ENCODE measurements around the gene ADGRF1.
"Not testable (repeated sequence)": the region's sequence is repeated elsewhere in the genome, so short reads cannot be mapped to it uniquely, and the experiment has no call there.

ADGRF1 gene

DNA sequence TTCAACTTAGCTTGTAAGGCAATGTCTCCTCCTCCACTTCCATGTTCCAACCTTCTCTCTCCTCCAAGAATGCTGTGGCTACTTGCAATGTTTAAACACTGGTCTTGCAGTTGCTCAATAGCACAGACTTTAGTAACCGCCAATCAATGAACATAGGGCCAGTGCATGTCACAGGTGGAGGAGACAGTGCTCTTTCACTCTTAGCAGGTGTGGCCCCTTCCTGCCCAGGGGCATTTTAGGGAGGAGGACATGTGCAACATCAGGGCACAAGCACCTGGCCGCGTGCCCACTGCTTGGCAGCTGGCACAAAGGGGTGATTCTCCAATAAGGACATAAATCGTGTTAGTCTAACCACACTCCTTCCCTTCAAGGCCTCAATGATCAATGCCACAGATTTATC, 41.3 kb downstream of the ADGRF1 start:
- 91 to 98% methylated on average over 4 of the region's 4 CpGs for WGBS, 2 experiments
- H3K9me3 ChIP-seq (ENCODE audit: control insufficient read depth, low read length) = no peaks in the 10 kb centered on the region
- H3K4me3 ChIP-seq (ENCODE audit: insufficient read depth, low read depth, low read length) = no peak overlapping the region
- no peaks in the 10 kb centered on the region for H3K27me3 ChIP-seq (ENCODE audit: control insufficient read depth, insufficient read depth, low read length, poor library complexity, severe bottlenecking)
- H3K36me3 ChIP-seq (ENCODE audit: control insufficient read depth, insufficient read depth, low read length) = no peaks in the 10 kb centered on the region
- no peaks in the 10 kb centered on the region for H3K4me1 ChIP-seq (ENCODE audit: control insufficient read depth, insufficient read depth, low read length)
- no peak overlapping the region for H3K27ac ChIP-seq (ENCODE audit: insufficient read depth, low read depth, low read length, poor library complexity, severe bottlenecking)

DNA sequence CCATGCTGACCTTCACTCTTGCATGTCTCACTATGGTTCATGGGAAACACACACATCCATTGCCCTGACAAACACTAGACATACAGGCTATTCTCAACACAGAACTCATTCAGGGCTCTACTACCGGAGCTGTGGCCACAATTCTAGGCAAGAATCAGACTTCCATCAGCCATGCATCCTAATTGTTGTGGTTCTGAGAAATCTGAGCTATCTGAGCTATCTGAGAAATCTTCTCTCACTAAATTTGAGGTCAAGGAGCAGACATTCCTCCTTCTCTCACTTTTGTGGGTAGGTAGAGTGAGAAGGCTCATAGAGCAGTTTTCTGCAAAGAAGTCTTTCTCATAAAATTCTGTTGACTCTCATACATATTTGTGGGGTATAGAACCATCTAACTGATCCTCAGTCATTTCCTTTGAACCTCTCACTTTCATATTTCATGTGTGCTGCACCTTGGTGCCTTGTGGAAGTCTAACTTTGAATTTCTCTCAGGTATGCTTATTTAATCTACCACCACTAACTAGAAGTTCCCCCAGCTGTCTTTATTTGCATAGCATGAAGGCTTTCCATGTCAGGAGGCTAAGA, 43.6 kb downstream of the ADGRF1 start:
- no peaks in the 10 kb centered on the region for H3K4me1 ChIP-seq (ENCODE audit: control insufficient read depth, insufficient read depth, low read length)
- no peaks in the 10 kb centered on the region for H3K9me3 ChIP-seq (ENCODE audit: control insufficient read depth, low read length)
- H3K27me3 ChIP-seq (ENCODE audit: control insufficient read depth, insufficient read depth, low read length, poor library complexity, severe bottlenecking) = no peaks in the 10 kb centered on the region
- H3K36me3 ChIP-seq (ENCODE audit: control insufficient read depth, insufficient read depth, low read length) = no peaks in the 10 kb centered on the region
- no peak overlapping the region for H3K4me3 ChIP-seq (ENCODE audit: insufficient read depth, low read depth, low read length)
- H3K27ac ChIP-seq (ENCODE audit: insufficient read depth, low read depth, low read length, poor library complexity, severe bottlenecking) = no peak overlapping the region
- 100% methylated on average over 1 of the region's 1 CpG for WGBS, 2 experiments

DNA sequence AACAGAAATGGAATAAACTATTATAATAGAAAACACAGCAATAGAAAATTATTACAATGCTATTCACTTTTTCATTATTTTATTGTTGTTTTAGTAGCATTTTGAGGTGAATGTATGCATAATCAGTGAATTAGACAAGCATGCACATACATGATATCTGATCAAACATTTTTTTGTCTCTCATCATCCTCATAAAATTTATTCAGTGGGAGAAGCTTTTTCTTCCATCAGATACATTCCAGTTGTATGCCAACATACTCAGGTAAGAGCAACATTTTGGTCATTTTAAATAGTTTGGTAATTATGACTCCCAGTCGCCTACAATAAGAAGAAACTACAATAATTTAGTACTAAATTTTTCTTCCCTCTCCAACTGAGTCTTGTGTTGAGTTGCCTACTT, 44.5 kb downstream of the ADGRF1 start:
- no peaks in the 10 kb centered on the region for H3K4me1 ChIP-seq (ENCODE audit: control insufficient read depth, insufficient read depth, low read length)
- no peak overlapping the region for H3K27ac ChIP-seq (ENCODE audit: insufficient read depth, low read depth, low read length, poor library complexity, severe bottlenecking)
- 96 to 100% methylated on average over 1 of the region's 1 CpG for WGBS, 2 experiments
- no peak overlapping the region for H3K4me3 ChIP-seq (ENCODE audit: insufficient read depth, low read depth, low read length)
- H3K36me3 ChIP-seq (ENCODE audit: control insufficient read depth, insufficient read depth, low read length) = no peaks in the 10 kb centered on the region
- H3K9me3 ChIP-seq (ENCODE audit: control insufficient read depth, low read length) = no peaks in the 10 kb centered on the region
- no peaks in the 10 kb centered on the region for H3K27me3 ChIP-seq (ENCODE audit: control insufficient read depth, insufficient read depth, low read length, poor library complexity, severe bottlenecking)

DNA sequence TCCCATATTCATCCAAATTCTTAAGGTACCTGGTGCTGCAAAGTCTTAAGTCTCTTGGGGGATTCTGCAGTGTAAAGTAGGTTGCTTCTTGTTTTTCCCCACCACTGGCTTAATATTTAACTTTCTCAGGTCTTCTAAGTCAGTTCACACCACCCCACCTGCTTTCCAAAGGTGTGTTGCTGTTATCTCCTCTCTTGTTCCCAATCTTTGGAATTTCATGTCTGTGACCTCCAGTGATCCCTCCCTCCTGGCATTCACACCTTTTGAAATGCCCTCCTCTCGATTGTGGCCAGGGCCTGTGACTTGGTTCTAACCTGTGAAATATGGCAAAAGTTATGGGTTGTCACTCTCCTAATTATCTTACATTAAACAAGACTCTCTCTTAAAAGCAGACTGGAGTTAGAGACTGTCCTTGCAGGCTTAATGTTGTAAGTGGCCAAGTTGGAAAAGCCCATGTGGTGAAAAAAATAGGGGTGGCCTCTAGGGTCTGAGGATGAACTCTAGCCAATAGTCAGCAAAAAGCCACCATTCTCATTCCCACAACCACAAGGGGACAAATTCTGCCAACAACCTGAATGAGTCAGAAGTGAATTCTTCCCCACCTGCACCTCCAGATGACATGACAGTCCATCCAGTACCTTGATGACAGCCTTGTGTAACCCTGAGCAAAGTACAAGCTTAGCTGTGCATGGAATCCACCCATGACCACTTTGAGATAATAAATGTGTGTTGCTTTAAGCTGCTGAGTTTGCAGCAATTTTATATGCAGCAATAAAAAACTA, 45.1 kb downstream of the ADGRF1 start:
- no peaks in the 10 kb centered on the region for H3K9me3 ChIP-seq (ENCODE audit: control insufficient read depth, low read length)
- no peaks in the 10 kb centered on the region for H3K4me1 ChIP-seq (ENCODE audit: control insufficient read depth, insufficient read depth, low read length)
- H3K36me3 ChIP-seq (ENCODE audit: control insufficient read depth, insufficient read depth, low read length) = no peaks in the 10 kb centered on the region
- no peaks in the 10 kb centered on the region for H3K27me3 ChIP-seq (ENCODE audit: control insufficient read depth, insufficient read depth, low read length, poor library complexity, severe bottlenecking)
- WGBS, 2 experiments = 100% methylated on average over 1 of the region's 1 CpG; no CpG with 5 or more reads in 1 of the 2 experiments
- no peak overlapping the region for H3K27ac ChIP-seq (ENCODE audit: insufficient read depth, low read depth, low read length, poor library complexity, severe bottlenecking)
- no peak overlapping the region for H3K4me3 ChIP-seq (ENCODE audit: insufficient read depth, low read depth, low read length)

DNA sequence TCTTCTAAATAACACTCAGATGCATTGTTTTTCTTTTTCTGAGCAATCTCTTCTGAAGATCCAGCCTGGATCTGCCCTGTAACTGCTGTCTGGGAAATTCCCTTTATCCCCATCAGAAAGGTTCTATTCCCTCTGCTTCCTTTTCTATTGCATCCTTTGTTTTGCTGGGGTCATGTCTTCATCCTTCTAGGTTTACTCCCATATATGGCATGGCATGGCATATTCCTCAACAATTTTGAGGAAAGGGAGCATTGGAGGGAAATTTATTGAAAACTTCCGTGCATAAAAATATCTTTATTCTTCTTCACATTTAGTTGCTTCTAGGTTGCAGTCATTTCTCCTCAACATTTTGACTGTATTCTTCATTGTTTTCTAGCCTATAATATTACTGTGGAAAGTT, 47.2 kb downstream of the ADGRF1 start:
- 63 to 80% methylated on average over 1 of the region's 1 CpG for WGBS, 2 experiments
- no peak overlapping the region for H3K4me3 ChIP-seq (ENCODE audit: insufficient read depth, low read depth, low read length)
- H3K36me3 ChIP-seq (ENCODE audit: control insufficient read depth, insufficient read depth, low read length) = no peaks in the 10 kb centered on the region
- H3K27me3 ChIP-seq (ENCODE audit: control insufficient read depth, insufficient read depth, low read length, poor library complexity, severe bottlenecking) = no peaks in the 10 kb centered on the region
- no peak overlapping the region for H3K27ac ChIP-seq (ENCODE audit: insufficient read depth, low read depth, low read length, poor library complexity, severe bottlenecking)
- no peaks in the 10 kb centered on the region for H3K4me1 ChIP-seq (ENCODE audit: control insufficient read depth, insufficient read depth, low read length)
- H3K9me3 ChIP-seq (ENCODE audit: control insufficient read depth, low read length) = no peaks in the 10 kb centered on the region

DNA sequence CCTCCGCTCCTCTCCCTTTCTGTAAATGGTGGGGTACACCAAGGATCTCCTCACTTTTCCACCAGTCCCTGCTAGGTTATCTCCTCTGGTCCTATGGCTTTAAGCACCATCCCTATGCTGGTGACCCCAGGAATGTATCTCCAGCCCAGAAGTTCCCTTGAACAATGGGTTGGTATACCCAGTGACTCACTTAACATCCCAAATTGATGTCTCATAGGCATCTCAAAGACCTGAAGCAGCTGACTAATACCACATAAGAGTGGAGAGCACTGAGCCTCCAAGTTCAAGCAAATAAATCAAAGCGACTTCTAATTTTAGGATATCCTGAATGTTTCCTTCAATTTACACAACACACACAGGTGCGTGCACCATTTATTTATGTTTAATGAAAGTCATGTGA, 48.3 kb downstream of the ADGRF1 start:
- Histone ChIP-seq H3K4me1 (ENCODE audit: control insufficient read depth, insufficient read depth, low read length) (no peaks in the 10 kb centered on the region), H3K36me3 (ENCODE audit: control insufficient read depth, insufficient read depth, low read length) (no peaks in the 10 kb centered on the region), H3K27ac (ENCODE audit: insufficient read depth, low read depth, low read length, poor library complexity, severe bottlenecking) (no peak overlapping the region), H3K27me3 (ENCODE audit: control insufficient read depth, insufficient read depth, low read length, poor library complexity, severe bottlenecking) (no peaks in the 10 kb centered on the region), H3K4me3 (ENCODE audit: insufficient read depth, low read depth, low read length) (no peak overlapping the region), H3K9me3 (ENCODE audit: control insufficient read depth, low read length) (no peaks in the 10 kb centered on the region)
- 92 to 94% methylated on average over 1 to 2 of the region's 3 CpGs for WGBS, 2 experiments

DNA sequence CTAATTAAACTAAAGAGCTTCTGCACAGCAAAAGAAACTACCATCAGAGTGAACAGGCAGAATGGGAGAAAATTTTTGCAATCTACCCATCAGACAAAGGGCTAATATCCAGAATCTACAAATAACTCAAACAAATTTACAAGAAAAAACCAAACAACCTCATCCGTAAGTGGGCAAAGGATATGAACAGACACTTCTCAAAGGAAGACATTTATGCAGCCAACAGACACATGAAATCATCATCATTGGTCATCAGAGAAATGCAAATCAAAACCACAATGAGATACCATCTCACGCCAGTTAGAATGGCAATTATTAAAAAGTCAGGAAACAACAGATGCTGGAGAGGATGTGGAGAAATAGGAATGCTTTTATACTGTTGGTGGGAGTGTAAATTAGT, 49.7 kb downstream of the ADGRF1 start:
- not testable (repeated sequence) for H3K4me3 ChIP-seq (ENCODE audit: insufficient read depth, low read depth, low read length); H3K36me3 ChIP-seq (ENCODE audit: control insufficient read depth, insufficient read depth, low read length); H3K4me1 ChIP-seq (ENCODE audit: control insufficient read depth, insufficient read depth, low read length); H3K9me3 ChIP-seq (ENCODE audit: control insufficient read depth, low read length); H3K27ac ChIP-seq (ENCODE audit: insufficient read depth, low read depth, low read length, poor library complexity, severe bottlenecking); H3K27me3 ChIP-seq (ENCODE audit: control insufficient read depth, insufficient read depth, low read length, poor library complexity, severe bottlenecking)
- 84 to 89% methylated on average over 1 to 2 of the region's 2 CpGs for WGBS, 2 experiments

DNA sequence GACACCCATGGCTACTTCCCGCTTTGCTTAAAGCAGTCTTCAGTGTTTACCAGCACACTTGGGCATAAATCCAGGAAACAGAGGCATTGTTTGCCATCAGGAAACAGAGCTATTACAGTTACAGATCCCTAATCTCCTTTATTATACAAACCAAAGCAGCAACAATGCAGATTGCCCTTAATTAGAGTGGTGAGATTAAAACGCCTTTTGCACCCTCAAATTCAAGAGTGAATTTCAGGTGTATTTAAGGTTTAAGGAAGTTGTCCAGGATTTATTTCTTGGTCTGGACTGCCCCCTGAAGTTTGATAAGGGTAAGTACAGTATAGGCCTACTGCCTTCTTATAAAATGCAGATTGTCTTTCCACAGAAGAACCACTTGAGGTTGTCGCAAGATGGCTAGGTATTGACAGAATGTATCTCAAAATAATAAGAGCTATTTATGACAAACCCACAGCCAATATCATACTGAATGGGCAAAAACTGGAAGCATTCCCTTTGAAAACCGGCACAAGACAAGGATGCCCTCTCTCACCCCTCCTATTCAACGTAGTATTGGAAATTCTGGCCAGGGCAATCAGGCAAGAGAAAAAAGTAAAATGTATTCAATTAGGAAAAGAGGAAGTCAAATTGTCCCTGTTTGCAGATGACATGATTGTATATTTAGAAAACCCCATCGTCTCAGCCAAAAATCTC, 51.2 kb downstream of the ADGRF1 start:
- not testable (repeated sequence) for H3K36me3 ChIP-seq (ENCODE audit: control insufficient read depth, insufficient read depth, low read length); H3K9me3 ChIP-seq (ENCODE audit: control insufficient read depth, low read length); H3K4me3 ChIP-seq (ENCODE audit: insufficient read depth, low read depth, low read length); H3K27ac ChIP-seq (ENCODE audit: insufficient read depth, low read depth, low read length, poor library complexity, severe bottlenecking); H3K4me1 ChIP-seq (ENCODE audit: control insufficient read depth, insufficient read depth, low read length); H3K27me3 ChIP-seq (ENCODE audit: control insufficient read depth, insufficient read depth, low read length, poor library complexity, severe bottlenecking)
- WGBS, 2 experiments = 70 to 83% methylated on average over 3 to 5 of the region's 6 CpGs

DNA sequence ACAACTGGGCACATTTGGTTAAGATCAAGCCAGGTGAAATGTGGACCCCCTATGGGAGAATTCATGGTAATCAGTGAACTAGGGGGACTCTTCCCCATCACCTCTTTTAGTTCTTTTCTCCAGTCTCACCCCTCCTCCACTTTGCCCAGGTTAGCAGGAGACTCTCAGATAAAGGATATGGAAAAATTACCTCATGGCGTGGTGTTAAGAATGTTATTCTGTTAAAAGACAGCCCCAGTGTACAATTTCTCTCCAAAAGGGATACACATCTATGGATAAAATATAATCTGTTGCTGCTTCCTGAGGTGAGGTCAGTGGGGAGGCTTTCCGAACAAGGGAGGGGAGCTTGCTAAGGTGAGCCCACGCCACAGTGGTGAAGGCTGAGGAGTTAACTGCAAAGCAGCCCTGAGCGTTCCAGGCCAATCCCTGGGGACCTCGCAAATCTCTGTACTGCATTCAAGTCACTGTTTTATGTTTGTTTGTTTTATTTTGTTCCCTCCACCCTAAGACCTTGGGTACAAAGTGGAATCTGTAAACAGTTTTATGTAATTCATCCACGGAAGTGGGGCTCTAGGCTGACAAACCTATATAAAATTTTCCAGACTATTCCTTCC, 52.0 kb downstream of the ADGRF1 start:
- no peaks in the 10 kb centered on the region for H3K4me1 ChIP-seq (ENCODE audit: control insufficient read depth, insufficient read depth, low read length)

DNA sequence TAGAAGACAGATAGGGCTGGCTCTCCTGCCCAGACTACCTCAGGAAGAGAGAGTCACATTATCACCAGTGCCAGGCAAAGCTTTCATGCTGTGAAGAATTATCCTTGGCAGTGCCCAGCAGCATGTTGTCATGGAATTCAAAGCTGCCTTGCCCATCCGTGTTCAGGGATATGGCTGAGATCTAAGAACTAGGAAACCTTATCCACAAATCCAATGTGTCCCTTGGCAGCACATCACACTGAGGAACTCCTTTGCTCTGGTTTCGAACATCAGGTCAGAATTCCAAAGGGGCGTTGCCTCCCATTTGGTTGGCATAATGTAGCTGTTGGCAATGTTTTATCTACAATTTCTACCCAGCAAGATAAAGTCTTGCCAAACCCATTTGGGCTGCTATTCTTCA, 52.7 kb downstream of the ADGRF1 start:
- Histone ChIP-seq H3K9me3 (ENCODE audit: control insufficient read depth, low read length) (no peaks in the 10 kb centered on the region), H3K36me3 (ENCODE audit: control insufficient read depth, insufficient read depth, low read length) (no peaks in the 10 kb centered on the region), H3K27ac (ENCODE audit: insufficient read depth, low read depth, low read length, poor library complexity, severe bottlenecking) (no peak overlapping the region), H3K4me3 (ENCODE audit: insufficient read depth, low read depth, low read length) (no peak overlapping the region), H3K27me3 (ENCODE audit: control insufficient read depth, insufficient read depth, low read length, poor library complexity, severe bottlenecking) (no peaks in the 10 kb centered on the region), H3K4me1 (ENCODE audit: control insufficient read depth, insufficient read depth, low read length) (no peaks in the 10 kb centered on the region)
- 84 to 87% methylated on average over 3 of the region's 3 CpGs for WGBS, 2 experiments

More for the DNA sequence above, 52.0 kb downstream of the ADGRF1 start:
- no peaks in the 10 kb centered on the region for H3K27me3 ChIP-seq (ENCODE audit: control insufficient read depth, insufficient read depth, low read length, poor library complexity, severe bottlenecking)
- no peaks in the 10 kb centered on the region for H3K9me3 ChIP-seq (ENCODE audit: control insufficient read depth, low read length)
- no peaks in the 10 kb centered on the region for H3K36me3 ChIP-seq (ENCODE audit: control insufficient read depth, insufficient read depth, low read length)
- no peak overlapping the region for H3K4me3 ChIP-seq (ENCODE audit: insufficient read depth, low read depth, low read length)
- H3K27ac ChIP-seq (ENCODE audit: insufficient read depth, low read depth, low read length, poor library complexity, severe bottlenecking) = no peak overlapping the region
- 90 to 92% methylated on average over 5 to 6 of the region's 6 CpGs for WGBS, 2 experiments

All from ectodermal cell (in vitro differentiated cells).